ENCODE results near the gene H6PD.

DNA sequence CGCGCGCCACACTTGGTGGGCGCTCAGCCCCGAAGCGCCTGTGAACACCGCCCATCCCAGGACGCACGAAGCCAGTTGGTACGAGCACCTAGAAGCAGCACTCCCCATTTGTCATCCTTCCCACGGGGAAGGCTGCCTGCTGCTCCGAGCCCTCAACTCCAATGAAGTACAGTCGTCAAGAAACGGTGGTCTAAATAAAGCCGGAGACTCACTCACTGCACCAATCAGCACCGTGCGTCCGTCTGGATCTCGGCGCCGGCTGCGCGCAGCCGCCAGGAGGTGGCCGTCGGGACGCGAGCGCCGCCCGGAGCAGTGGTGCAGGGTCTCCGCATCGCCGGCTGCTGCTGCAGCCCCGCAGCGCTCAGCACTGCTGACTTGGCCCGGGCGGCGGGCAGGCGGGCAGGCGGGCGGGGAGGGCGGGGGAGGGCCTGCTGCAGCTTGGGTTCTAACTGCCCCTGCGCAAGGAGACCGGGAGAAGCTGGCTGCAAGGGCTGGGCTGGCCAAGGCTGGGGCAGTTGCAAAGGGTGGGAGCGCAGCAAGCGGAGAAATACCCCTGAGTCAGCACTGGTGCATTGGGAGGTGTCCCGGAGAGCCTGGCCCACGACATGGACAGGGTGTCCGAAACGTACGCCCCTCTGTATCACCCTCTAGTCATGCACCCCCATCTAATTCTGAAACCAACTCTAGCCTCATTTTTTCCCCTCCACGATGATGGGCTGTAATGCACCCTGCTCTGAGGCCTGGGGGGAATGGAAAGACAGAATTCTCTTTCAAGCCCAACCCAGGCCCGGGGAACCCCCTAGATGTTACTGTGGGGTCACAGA is 35.8 kb upstream of the H6PD start:
- TF ChIP-seq, protein P1, sequence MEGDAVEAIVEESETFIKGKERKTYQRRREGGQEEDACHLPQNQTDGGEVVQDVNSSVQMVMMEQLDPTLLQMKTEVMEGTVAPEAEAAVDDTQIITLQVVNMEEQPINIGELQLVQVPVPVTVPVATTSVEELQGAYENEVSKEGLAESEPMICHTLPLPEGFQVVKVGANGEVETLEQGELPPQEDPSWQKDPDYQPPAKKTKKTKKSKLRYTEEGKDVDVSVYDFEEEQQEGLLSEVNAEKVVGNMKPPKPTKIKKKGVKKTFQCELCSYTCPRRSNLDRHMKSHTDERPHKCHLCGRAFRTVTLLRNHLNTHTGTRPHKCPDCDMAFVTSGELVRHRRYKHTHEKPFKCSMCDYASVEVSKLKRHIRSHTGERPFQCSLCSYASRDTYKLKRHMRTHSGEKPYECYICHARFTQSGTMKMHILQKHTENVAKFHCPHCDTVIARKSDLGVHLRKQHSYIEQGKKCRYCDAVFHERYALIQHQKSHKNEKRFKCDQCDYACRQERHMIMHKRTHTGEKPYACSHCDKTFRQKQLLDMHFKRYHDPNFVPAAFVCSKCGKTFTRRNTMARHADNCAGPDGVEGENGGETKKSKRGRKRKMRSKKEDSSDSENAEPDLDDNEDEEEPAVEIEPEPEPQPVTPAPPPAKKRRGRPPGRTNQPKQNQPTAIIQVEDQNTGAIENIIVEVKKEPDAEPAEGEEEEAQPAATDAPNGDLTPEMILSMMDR (IDR thresholded peaks at IDR 0.05), result peak in 2 of 4 experiments; percentile 25 to 39
- TF ChIP-seq POLR2A (IDR thresholded peaks at IDR 0.05) (no peak), EP300 (IDR thresholded peaks at IDR 0.05) (no peak), POLR2AphosphoS5 (IDR thresholded peaks at IDR 0.05) (no peak)

Measured in gastroesophageal sphincter (tissue), 3 donors.